Measurements from ENCODE around the gene BPIFB3. TPM values are rescaled to one million over a fixed set of nuclear protein-coding genes. Genes with fewer than 3 reads are reported as not detected.

Gene BPIFB3
- total RNA-seq, 4 donors from 2014 or later = not detected

DNA sequence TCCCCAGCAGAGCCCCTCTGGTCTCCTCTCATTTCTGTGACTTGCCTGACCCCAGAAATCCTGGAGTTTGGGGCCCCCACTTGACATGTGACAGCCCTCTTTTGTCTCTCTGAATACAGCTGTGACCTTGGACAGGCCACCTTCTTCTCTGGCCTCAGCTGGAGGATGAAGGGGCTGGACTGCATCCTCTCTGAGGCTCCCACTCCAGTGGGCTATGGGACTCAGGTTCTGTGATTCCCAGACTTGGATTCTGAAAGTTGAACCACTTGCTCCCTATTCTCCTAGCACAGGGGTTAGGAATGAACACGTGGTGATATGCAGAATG lies 9.1 kb downstream of the BPIFB3 start:
- no CpG with 5 or more reads among the region's 1 CpG for WGBS, 2 donors (ENCODE audit: low coverage in 1 of 2)
- H3K4me1 ChIP-seq = no peaks in the 10 kb centered on the region
- ATAC-seq = no peak
- TF ChIP-seq POLR2AphosphoS5 (IDR thresholded peaks at IDR 0.05) (no peak), EP300 (IDR thresholded peaks at IDR 0.05) (no peak), POLR2A (IDR thresholded peaks at IDR 0.05) (no peak), CTCF (IDR thresholded peaks at IDR 0.05) (no peak)
- no peaks in the 10 kb centered on the region for H3K36me3 ChIP-seq
- H3K27me3 ChIP-seq = peaks cover 10% of the 10 kb centered on the region
- H3K4me3 ChIP-seq = no peak overlapping the region
- H3K27ac ChIP-seq = no peak overlapping the region
- H3K9me3 ChIP-seq = no peaks in the 10 kb centered on the region

DNA sequence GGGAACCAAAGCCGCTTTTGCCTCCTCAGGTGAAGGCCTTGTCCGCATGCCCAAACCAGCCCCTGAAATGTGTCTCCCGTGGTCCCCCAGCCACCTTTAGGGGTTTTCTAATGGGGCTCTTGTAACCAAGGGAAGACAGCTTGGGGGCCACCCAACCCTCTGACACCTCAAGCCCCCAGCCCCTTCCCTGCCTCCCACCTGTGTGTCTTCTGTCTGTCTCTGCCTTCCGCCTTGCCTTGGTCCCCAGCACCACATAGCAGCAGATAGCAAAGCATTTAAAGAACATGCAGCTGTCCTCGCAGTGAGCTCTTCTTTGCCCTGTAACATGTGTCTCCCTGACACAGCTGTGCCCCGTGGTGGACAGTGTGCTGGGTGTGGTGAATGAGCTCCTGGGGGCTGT lies 9.6 kb downstream of the BPIFB3 start:
- H3K27me3 ChIP-seq = peaks cover 10% of the 10 kb centered on the region
- 60% methylated on average over 1 of the region's 6 CpGs; no CpG with 5 or more reads in 1 of the 2 donors for WGBS, 2 donors (ENCODE audit: low coverage in 1 of 2)

GRCh38 chr20:33064572-33065287 lies 11.0 kb downstream of the BPIFB3 start:
- Histone ChIP-seq H3K4me1 (no peaks in the 10 kb centered on the region), H3K36me3 (no peaks in the 10 kb centered on the region), H3K27me3 (peaks cover 6% of the 10 kb centered on the region), H3K27ac (no peak overlapping the region), H3K9me3 (no peaks in the 10 kb centered on the region), H3K4me3 (no peak overlapping the region)
- TF ChIP-seq POLR2AphosphoS5 (IDR thresholded peaks at IDR 0.05) = no peak
- TF ChIP-seq CTCF (IDR thresholded peaks at IDR 0.05) = no peak
- TF ChIP-seq EP300 (IDR thresholded peaks at IDR 0.05) = no peak
- no peak for TF ChIP-seq POLR2A (IDR thresholded peaks at IDR 0.05)
- 100% methylated on average over 2 of the region's 11 CpGs; no CpG with 5 or more reads in 1 of the 2 donors for WGBS, 2 donors (ENCODE audit: low coverage in 1 of 2)
- ATAC-seq = no peak

More for the DNA sequence above, 9.6 kb downstream of the BPIFB3 start:
- ATAC-seq = no peak
- Histone ChIP-seq H3K27ac (no peak overlapping the region), H3K36me3 (no peaks in the 10 kb centered on the region), H3K4me1 (no peaks in the 10 kb centered on the region), H3K4me3 (no peak overlapping the region), H3K9me3 (no peaks in the 10 kb centered on the region)
- TF ChIP-seq EP300 (IDR thresholded peaks at IDR 0.05) (no peak), CTCF (IDR thresholded peaks at IDR 0.05) (no peak), POLR2A (IDR thresholded peaks at IDR 0.05) (no peak), POLR2AphosphoS5 (IDR thresholded peaks at IDR 0.05) (no peak)

- no peaks in the 10 kb centered on the region for H3K9me3 ChIP-seq
- no peak overlapping the region for H3K4me3 ChIP-seq
- no peak for ATAC-seq
- no peak for TF ChIP-seq POLR2A (IDR thresholded peaks at IDR 0.05)
- H3K4me1 ChIP-seq = no peaks in the 10 kb centered on the region
- WGBS, 2 donors (ENCODE audit: low coverage in 1 of 2) = 47 to 85% methylated on average over 5 to 8 of the region's 9 CpGs
- H3K27ac ChIP-seq = no peak overlapping the region
- no peaks in the 10 kb centered on the region for H3K36me3 ChIP-seq
- H3K27me3 ChIP-seq = peaks cover 5% of the 10 kb centered on the region
Measured at GRCh38 chr20:33065785-33066184, 12.1 kb downstream of the BPIFB3 start.

GRCh38 chr20:33067806-33068205 lies 14.1 kb downstream of the BPIFB3 start:
- Histone ChIP-seq H3K4me1 (no peaks in the 10 kb centered on the region), H3K27me3 (peaks cover 16% of the 10 kb centered on the region), H3K36me3 (no peaks in the 10 kb centered on the region), H3K27ac (no peak overlapping the region), H3K4me3 (no peak overlapping the region), H3K9me3 (no peaks in the 10 kb centered on the region)
- WGBS, 2 donors (ENCODE audit: low coverage in 1 of 2) = 66% methylated on average over 3 of the region's 3 CpGs; no CpG with 5 or more reads in 1 of the 2 donors
- no peak for TF ChIP-seq CTCF (IDR thresholded peaks at IDR 0.05)
- TF ChIP-seq POLR2A (IDR thresholded peaks at IDR 0.05) = no peak
- no peak for TF ChIP-seq POLR2AphosphoS5 (IDR thresholded peaks at IDR 0.05)
- TF ChIP-seq EP300 (IDR thresholded peaks at IDR 0.05) = no peak
- no peak for ATAC-seq
